SJCRH30 (cell line): Measurements from ENCODE around the gene UVRAG. TPM values are rescaled to one million over a fixed set of nuclear protein-coding genes. Genes with fewer than 3 reads are reported as not detected.
"Not testable (repeated sequence)": the region's sequence is repeated elsewhere in the genome, so short reads cannot be mapped to it uniquely, and the experiment has no call there.

ENCODE experiments used
- DNase-seq, 2 experiments: peaks; one replicate each; pipeline ENCODE4 v3.0.0-alpha.2; 2015 to 2020
- H3K27ac ChIP-seq: fragments of 250-450 bp; sonication (Bioruptor Pico); 2 replicates; pipeline ENCODE4 v1.5.1; 2020; ENCODE audit warnings: mild to moderate bottlenecking, moderate library complexity
- H3K27me3 ChIP-seq: fragments of 250-450 bp; sonication (Bioruptor Pico); 2 replicates; pipeline ENCODE4 v1.5.1; 2020; ENCODE audit warnings: mild to moderate bottlenecking, moderate library complexity
- H3K36me3 ChIP-seq: fragments of 250-450 bp; sonication (Bioruptor Pico); 2 replicates; pipeline ENCODE4 v1.5.1; 2020; ENCODE audit warnings: mild to moderate bottlenecking, moderate library complexity
- H3K4me1 ChIP-seq: fragments of 250-450 bp; sonication (Bioruptor Pico); 2 replicates; pipeline ENCODE4 v1.5.1; 2020; ENCODE audit warnings: mild to moderate bottlenecking, moderate library complexity
- H3K4me3 ChIP-seq: fragments of 250-450 bp; sonication (Bioruptor Pico); 2 replicates; pipeline ENCODE4 v1.5.1; 2020; ENCODE audit warnings: mild to moderate bottlenecking, moderate library complexity
- H3K9me3 ChIP-seq: fragments of 250-450 bp; sonication (Bioruptor Pico); replicated peaks from 2 replicates; pipeline ENCODE4 v1.5.1; 2020; ENCODE audit warnings: mild to moderate bottlenecking, moderate library complexity
- total RNA-seq: library from RNA; depleted of rRNA; stranded (reverse); fragments of >200 nt; shearing (Covaris generic); gene quantifications from 2 replicates; pipeline ENCODE4 v1.2.3, GENCODE V29; 2014

The UVRAG gene
- total RNA-seq, 1 experiment from 2014 or later: 15.0 TPM

GRCh38 chr11:75880343-75880742 is 65.3 kb downstream of the UVRAG start:
- not testable (repeated sequence) for H3K9me3 ChIP-seq, H3K27me3 ChIP-seq, DNase-seq, H3K4me1 ChIP-seq, H3K4me3 ChIP-seq, H3K36me3 ChIP-seq, H3K27ac ChIP-seq

GRCh38 chr11:75884321-75884720 is 69.3 kb downstream of the UVRAG start:
- no peak for DNase-seq
- no peaks in the 10 kb centered on the region for H3K9me3 ChIP-seq
- H3K36me3 ChIP-seq: peaks cover 3% of the 10 kb centered on the region; the same call in 1 of the 2 replicates
- no peak overlapping the region for H3K4me3 ChIP-seq
- peaks cover 13% of the 10 kb centered on the region for H3K4me1 ChIP-seq
- H3K27ac ChIP-seq: no peak overlapping the region
- no peaks in the 10 kb centered on the region for H3K27me3 ChIP-seq

GRCh38 chr11:75888416-75888815 is 73.4 kb downstream of the UVRAG start:
- no peak for DNase-seq
- peaks cover 5% of the 10 kb centered on the region for H3K36me3 ChIP-seq

GRCh38 chr11:75891947-75892739 is 77.1 kb downstream of the UVRAG start:
- DNase-seq: no peak
- H3K27ac ChIP-seq: no peak overlapping the region
- no peaks in the 10 kb centered on the region for H3K27me3 ChIP-seq
- H3K36me3 ChIP-seq: peaks cover 2% of the 10 kb centered on the region; the same call in 1 of the 2 replicates
- H3K4me3 ChIP-seq: no peak overlapping the region
- no peaks in the 10 kb centered on the region for H3K4me1 ChIP-seq
- H3K9me3 ChIP-seq: no peaks in the 10 kb centered on the region

More at GRCh38 chr11:75888416-75888815, 73.4 kb downstream of the UVRAG start:
- H3K9me3 ChIP-seq: no peaks in the 10 kb centered on the region
- peaks cover 13% of the 10 kb centered on the region for H3K4me1 ChIP-seq
- no peak overlapping the region for H3K4me3 ChIP-seq
- no peak overlapping the region for H3K27ac ChIP-seq
- H3K27me3 ChIP-seq: no peaks in the 10 kb centered on the region

GRCh38 chr11:75893251-75893650 is 78.2 kb downstream of the UVRAG start:
- Histone ChIP-seq H3K27me3 (no peaks in the 10 kb centered on the region), H3K9me3 (no peaks in the 10 kb centered on the region), H3K27ac (no peak overlapping the region), H3K4me3 (no peak overlapping the region), H3K4me1 (no peaks in the 10 kb centered on the region), H3K36me3 (peaks cover 2% of the 10 kb centered on the region; the same call in 1 of the 2 replicates)
- no peak for DNase-seq

- no peaks in the 10 kb centered on the region for H3K4me1 ChIP-seq
- H3K9me3 ChIP-seq: no peaks in the 10 kb centered on the region
- DNase-seq: no peak
- no peaks in the 10 kb centered on the region for H3K27me3 ChIP-seq
- H3K4me3 ChIP-seq: no peak overlapping the region
- H3K27ac ChIP-seq: no peak overlapping the region
- peaks cover 2% of the 10 kb centered on the region; the same call in 1 of the 2 replicates for H3K36me3 ChIP-seq
Observed at GRCh38 chr11:75894036-75894585, 79.1 kb downstream of the UVRAG start.

- Histone ChIP-seq H3K9me3 (no peaks in the 10 kb centered on the region), H3K27me3 (no peaks in the 10 kb centered on the region), H3K36me3 (peaks cover 2% of the 10 kb centered on the region; the same call in 1 of the 2 replicates), H3K4me3 (no peak overlapping the region), H3K4me1 (no peaks in the 10 kb centered on the region), H3K27ac (no peak overlapping the region)
- peak in 1 of 2 experiments; percentile 68 for DNase-seq
Observed at GRCh38 chr11:75896843-75897419, 81.9 kb downstream of the UVRAG start.

- no peaks in the 10 kb centered on the region for H3K36me3 ChIP-seq
- DNase-seq: no peak
- H3K4me3 ChIP-seq: no peak overlapping the region
- no peaks in the 10 kb centered on the region for H3K4me1 ChIP-seq
- H3K27ac ChIP-seq: no peak overlapping the region
- no peaks in the 10 kb centered on the region for H3K9me3 ChIP-seq
- no peaks in the 10 kb centered on the region for H3K27me3 ChIP-seq
Observed at GRCh38 chr11:75898871-75899270, 83.9 kb downstream of the UVRAG start.

- H3K27me3 ChIP-seq: no peaks in the 10 kb centered on the region
- H3K9me3 ChIP-seq: no peaks in the 10 kb centered on the region
- H3K4me3 ChIP-seq: no peak overlapping the region
- no peaks in the 10 kb centered on the region for H3K4me1 ChIP-seq
- no peak overlapping the region for H3K27ac ChIP-seq
- H3K36me3 ChIP-seq: no peaks in the 10 kb centered on the region
- DNase-seq: no peak
Observed at GRCh38 chr11:75899806-75900205, 84.8 kb downstream of the UVRAG start.

- Histone ChIP-seq H3K9me3 (no peaks in the 10 kb centered on the region; the same call in 1 of the 2 replicates), H3K4me1 (no peaks in the 10 kb centered on the region), H3K27me3 (no peaks in the 10 kb centered on the region), H3K4me3 (no peak overlapping the region), H3K27ac (no peak overlapping the region), H3K36me3 (no peaks in the 10 kb centered on the region)
- no peak for DNase-seq
Observed at GRCh38 chr11:75900848-75901247, 85.8 kb downstream of the UVRAG start.

GRCh38 chr11:75902631-75903030 is 87.6 kb downstream of the UVRAG start:
- H3K36me3 ChIP-seq: no peaks in the 10 kb centered on the region; the same call in 1 of the 2 replicates
- H3K27me3 ChIP-seq: no peaks in the 10 kb centered on the region
- no peak overlapping the region for H3K27ac ChIP-seq
- H3K4me3 ChIP-seq: no peak overlapping the region
- DNase-seq: no peak
- H3K4me1 ChIP-seq: no peaks in the 10 kb centered on the region
- H3K9me3 ChIP-seq: no peaks in the 10 kb centered on the region; the same call in 1 of the 2 replicates

GRCh38 chr11:75903276-75903675 is 88.3 kb downstream of the UVRAG start:
- no peaks in the 10 kb centered on the region; the same call in 1 of the 2 replicates for H3K36me3 ChIP-seq
- DNase-seq: no peak
- no peaks in the 10 kb centered on the region; the same call in 1 of the 2 replicates for H3K9me3 ChIP-seq
- H3K4me3 ChIP-seq: no peak overlapping the region
- no peak overlapping the region for H3K27ac ChIP-seq
- no peaks in the 10 kb centered on the region for H3K4me1 ChIP-seq
- no peaks in the 10 kb centered on the region for H3K27me3 ChIP-seq

- Histone ChIP-seq H3K36me3 (no peaks in the 10 kb centered on the region; the same call in 1 of the 2 replicates), H3K27me3 (no peaks in the 10 kb centered on the region), H3K27ac (no peak overlapping the region), H3K4me1 (no peaks in the 10 kb centered on the region), H3K4me3 (no peak overlapping the region), H3K9me3 (no peaks in the 10 kb centered on the region; the same call in 1 of the 2 replicates)
- DNase-seq: no peak
Observed at GRCh38 chr11:75905434-75905833, 90.4 kb downstream of the UVRAG start.

- no peak for DNase-seq
Observed at GRCh38 chr11:75907906-75908527, 93.0 kb downstream of the UVRAG start.

More at GRCh38 chr11:75907906-75908527, 93.0 kb downstream of the UVRAG start:
- Histone ChIP-seq H3K27ac (no peak overlapping the region), H3K9me3 (no peaks in the 10 kb centered on the region; the same call in 1 of the 2 replicates), H3K4me1 (no peaks in the 10 kb centered on the region), H3K4me3 (no peak overlapping the region), H3K27me3 (no peaks in the 10 kb centered on the region), H3K36me3 (peaks cover 3% of the 10 kb centered on the region)
